ENCODE data around the gene CLNK. TPM values are rescaled to one million over a fixed set of nuclear protein-coding genes. Genes with fewer than 3 reads are reported as not detected.
A peak's percentile ranks its signal among the peaks of the same experiment; 100 is the strongest.

CLNK gene
- total and polyA plus RNA-seq, 12 donors, result 0.07 to 0.35 (median 0.26) TPM; not detected in 9

DNA sequence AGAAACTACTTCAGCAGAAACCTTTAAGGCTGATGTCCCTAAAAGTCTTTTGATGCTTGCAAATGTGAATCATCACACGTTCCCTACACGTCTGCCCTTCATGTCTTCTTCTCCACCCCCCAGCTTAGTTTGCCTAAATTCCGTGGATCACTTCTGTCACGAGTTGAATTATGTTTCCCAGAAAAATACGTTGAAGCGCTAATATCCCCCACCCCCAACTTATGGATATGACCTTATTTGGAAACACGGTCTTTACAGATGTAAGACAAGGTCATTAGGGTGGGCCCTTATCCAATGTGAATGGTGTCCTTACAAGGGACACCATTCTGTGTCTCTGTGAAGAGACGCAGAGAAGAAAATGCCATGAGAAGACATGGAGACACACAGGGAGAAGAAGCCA is 225.3 kb downstream of the CLNK start:
- 68 to 75% (median 72%) methylated on average over 8 of the region's 8 CpGs for WGBS, 4 donors
- Histone ChIP-seq H3K4me3 (no peak overlapping the region), H3K36me3 (replicated peaks in 1 of 2) (peaks cover 0 to 2% of the 10 kb centered on the region in 2 donors), H3K27ac (no peak overlapping the region), H3K27me3 (no peaks in the 10 kb centered on the region), H3K9me3 (replicated peaks in 1 of 3) (no peaks in the 10 kb centered on the region), H3K4me1 (replicated peaks in 1 of 2) (peaks cover 5 to 6% of the 10 kb centered on the region in 2 donors)
- TF ChIP-seq POLR2A (IDR thresholded peaks at IDR 0.05), result no peak
- TF ChIP-seq, protein P1, sequence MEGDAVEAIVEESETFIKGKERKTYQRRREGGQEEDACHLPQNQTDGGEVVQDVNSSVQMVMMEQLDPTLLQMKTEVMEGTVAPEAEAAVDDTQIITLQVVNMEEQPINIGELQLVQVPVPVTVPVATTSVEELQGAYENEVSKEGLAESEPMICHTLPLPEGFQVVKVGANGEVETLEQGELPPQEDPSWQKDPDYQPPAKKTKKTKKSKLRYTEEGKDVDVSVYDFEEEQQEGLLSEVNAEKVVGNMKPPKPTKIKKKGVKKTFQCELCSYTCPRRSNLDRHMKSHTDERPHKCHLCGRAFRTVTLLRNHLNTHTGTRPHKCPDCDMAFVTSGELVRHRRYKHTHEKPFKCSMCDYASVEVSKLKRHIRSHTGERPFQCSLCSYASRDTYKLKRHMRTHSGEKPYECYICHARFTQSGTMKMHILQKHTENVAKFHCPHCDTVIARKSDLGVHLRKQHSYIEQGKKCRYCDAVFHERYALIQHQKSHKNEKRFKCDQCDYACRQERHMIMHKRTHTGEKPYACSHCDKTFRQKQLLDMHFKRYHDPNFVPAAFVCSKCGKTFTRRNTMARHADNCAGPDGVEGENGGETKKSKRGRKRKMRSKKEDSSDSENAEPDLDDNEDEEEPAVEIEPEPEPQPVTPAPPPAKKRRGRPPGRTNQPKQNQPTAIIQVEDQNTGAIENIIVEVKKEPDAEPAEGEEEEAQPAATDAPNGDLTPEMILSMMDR (IDR thresholded peaks at IDR 0.05), result no peak
- intact Hi-C loops (cut with DNase I), result loop anchor here (5.0 to 10.0 kb wide), 2 partner anchors 78 to 85 kb away; no protein-coding TSS in a partner anchor
- DNase-seq, result no peak

GRCh38 chr4:10458177-10458576 is 226.4 kb downstream of the CLNK start:
- Histone ChIP-seq H3K4me3 (no peak overlapping the region), H3K27me3 (no peaks in the 10 kb centered on the region)
- intact Hi-C loops (cut with DNase I), result loop anchor here (5.0 to 10.0 kb wide), 2 partner anchors 79 to 87 kb away; no protein-coding TSS in a partner anchor

GRCh38 chr4:10457255-10457801 is 227.2 kb downstream of the CLNK start, which contains the start of gene ZNF518B:
Gene ZNF518B (minus strand): TSS chr4:10457426. CDS start chr4:10446328, 11,098 bp downstream.
- WGBS, 4 donors, result 0 to 9% (median 3%) methylated on average over 5 to 60 of the region's 60 CpGs
- peak; percentile 46 to 74 (median 62) for DNase-seq
- Histone ChIP-seq H3K4me3 (peak within 1 kb of the TSS in 3 of 4 donors; percentile 30 to 89 (median 40)), H3K27ac (peak within 1 kb of the TSS in 3 of 5 donors; percentile 11 to 81 (median 52)), H3K4me1 (replicated peaks in 1 of 2) (peaks cover 5 to 6% of the 10 kb centered on the region in 2 donors), H3K36me3 (replicated peaks in 1 of 2) (peaks cover 0 to 7% of the 10 kb centered on the region in 2 donors), H3K9me3 (replicated peaks in 1 of 3) (no peaks in the 10 kb centered on the region), H3K27me3 (no peaks in the 10 kb centered on the region)
- intact Hi-C loops (cut with DNase I), result loop anchor here (5.0 to 10.0 kb wide), 2 partner anchors 80 to 87 kb away; no protein-coding TSS in a partner anchor
- TF ChIP-seq, protein P1 (IDR thresholded peaks at IDR 0.05), result no peak
- TF ChIP-seq POLR2A (IDR thresholded peaks at IDR 0.05), result peak in 1 of 2 donors; percentile 37

More at GRCh38 chr4:10458177-10458576, 226.4 kb downstream of the CLNK start:
- Histone ChIP-seq H3K36me3 (replicated peaks in 1 of 2) (peaks cover 0 to 7% of the 10 kb centered on the region in 2 donors), H3K9me3 (replicated peaks in 1 of 3) (no peaks in the 10 kb centered on the region), H3K27ac (no peak overlapping the region), H3K4me1 (replicated peaks in 1 of 2) (peaks cover 5 to 6% of the 10 kb centered on the region in 2 donors)
- peak in 4 of 7 donors; percentile 16 to 33 (median 22) for DNase-seq
- 43 to 82% (median 76%) methylated on average over 11 to 13 of the region's 13 CpGs for WGBS, 4 donors
- TF ChIP-seq, protein P1 (IDR thresholded peaks at IDR 0.05), result no peak
- no peak for TF ChIP-seq POLR2A (IDR thresholded peaks at IDR 0.05)

DNA sequence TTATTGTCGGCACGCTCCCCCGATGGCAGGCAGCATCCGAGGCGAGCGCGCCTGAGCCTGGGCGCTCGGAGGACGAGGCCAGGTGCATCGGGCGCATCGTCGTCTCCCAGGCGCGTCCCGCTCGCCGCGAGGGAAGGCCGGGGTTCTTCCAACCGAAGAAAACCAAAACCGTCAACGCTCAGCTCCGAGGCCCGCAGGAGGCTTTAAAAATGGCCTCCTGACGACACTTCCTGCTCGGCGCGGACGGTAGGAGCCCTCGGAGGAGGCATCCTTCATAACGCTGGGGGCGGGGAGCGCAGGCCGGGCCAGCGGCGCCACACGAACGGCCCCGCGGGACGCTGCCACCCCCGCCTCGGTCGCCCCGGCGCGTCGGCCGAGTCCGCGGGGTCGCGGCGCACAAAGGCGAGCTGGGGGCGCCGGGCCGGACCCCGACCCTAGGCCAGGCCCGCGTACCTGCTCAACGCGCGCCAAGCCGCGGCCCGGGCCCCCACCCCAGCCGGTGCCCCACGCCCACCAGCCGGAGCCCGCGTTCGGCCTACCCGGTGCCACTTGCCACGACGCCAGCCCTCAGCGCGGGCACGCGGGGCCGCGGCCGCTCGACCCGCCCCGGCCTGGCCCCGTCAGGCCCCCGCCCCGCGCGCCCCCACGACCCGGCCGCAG is 227.8 kb downstream of the CLNK start:
- TF ChIP-seq POLR2A (IDR thresholded peaks at IDR 0.05), result no peak
- TF ChIP-seq, protein P1 (IDR thresholded peaks at IDR 0.05), result no peak
- peak; percentile 51 to 69 (median 55) for DNase-seq
- intact Hi-C loops (cut with DNase I), result loop anchor here (5.0 to 10.0 kb wide), 2 partner anchors 81 to 88 kb away; no protein-coding TSS in a partner anchor
- peaks cover 5 to 6% of the 10 kb centered on the region in 2 donors for H3K4me1 ChIP-seq (replicated peaks in 1 of 2)
- H3K9me3 ChIP-seq (replicated peaks in 1 of 3), result no peaks in the 10 kb centered on the region
- H3K27me3 ChIP-seq, result no peaks in the 10 kb centered on the region
- H3K36me3 ChIP-seq (replicated peaks in 1 of 2), result peaks cover 0 to 7% of the 10 kb centered on the region in 2 donors
- H3K27ac ChIP-seq, result peak overlapping the region in 3 of 5 donors; percentile 11 to 81 (median 52)
- 6 to 19% (median 10%) methylated on average over 29 to 96 of the region's 96 CpGs for WGBS, 4 donors
- H3K4me3 ChIP-seq, result peak overlapping the region in 3 of 4 donors; percentile 30 to 89 (median 40)
